Fibroblast of mammary gland (primary cell): ENCODE results near the gene MMP8.
A peak's percentile ranks its signal among the peaks of the same experiment; 100 is the strongest.

Experiments used
- DNase-seq: peaks from one replicate; pipeline ENCODE4 v3.0.0-alpha.2; 2010; ENCODE audit warnings: low read depth
- H3K4me3 ChIP-seq: 2 replicates; pipeline ENCODE4 v1.5.1; 2011; ENCODE audit warnings: low read depth, mild to moderate bottlenecking, low read length, moderate library complexity; ENCODE audit not compliant: control insufficient read depth
- TF ChIP-seq, protein P1 (sequence below): conservative IDR thresholded peaks from 2 replicates; pipeline ENCODE4 v1.5.1; 2011; ENCODE audit warnings: low read depth, low read length, inconsistent platforms; ENCODE audit not compliant: control insufficient read depth, insufficient read depth

Gene MMP8

DNA sequence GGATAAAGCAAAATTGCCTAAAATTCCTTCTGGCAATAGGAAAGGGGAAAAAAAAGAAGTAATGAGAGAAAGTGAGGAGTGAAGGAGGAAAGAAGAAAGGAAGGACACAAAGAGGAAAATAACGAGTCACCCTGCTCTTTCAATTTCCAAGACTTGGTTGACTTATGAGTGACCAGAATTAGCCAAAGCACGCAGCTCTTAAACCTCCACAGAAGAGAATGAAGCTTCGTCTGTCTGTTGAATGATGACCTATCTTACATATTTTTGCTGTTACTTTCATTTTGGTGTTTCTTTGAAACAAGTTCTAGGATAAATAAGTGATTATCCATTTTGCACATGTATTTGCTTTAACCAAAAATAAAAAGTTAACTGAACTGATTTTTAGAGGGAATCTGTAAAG, 19.9 kb downstream of the MMP8 start:
- DNase-seq, result peak; percentile 17
- no peak overlapping the region for H3K4me3 ChIP-seq
- TF ChIP-seq, protein P1, sequence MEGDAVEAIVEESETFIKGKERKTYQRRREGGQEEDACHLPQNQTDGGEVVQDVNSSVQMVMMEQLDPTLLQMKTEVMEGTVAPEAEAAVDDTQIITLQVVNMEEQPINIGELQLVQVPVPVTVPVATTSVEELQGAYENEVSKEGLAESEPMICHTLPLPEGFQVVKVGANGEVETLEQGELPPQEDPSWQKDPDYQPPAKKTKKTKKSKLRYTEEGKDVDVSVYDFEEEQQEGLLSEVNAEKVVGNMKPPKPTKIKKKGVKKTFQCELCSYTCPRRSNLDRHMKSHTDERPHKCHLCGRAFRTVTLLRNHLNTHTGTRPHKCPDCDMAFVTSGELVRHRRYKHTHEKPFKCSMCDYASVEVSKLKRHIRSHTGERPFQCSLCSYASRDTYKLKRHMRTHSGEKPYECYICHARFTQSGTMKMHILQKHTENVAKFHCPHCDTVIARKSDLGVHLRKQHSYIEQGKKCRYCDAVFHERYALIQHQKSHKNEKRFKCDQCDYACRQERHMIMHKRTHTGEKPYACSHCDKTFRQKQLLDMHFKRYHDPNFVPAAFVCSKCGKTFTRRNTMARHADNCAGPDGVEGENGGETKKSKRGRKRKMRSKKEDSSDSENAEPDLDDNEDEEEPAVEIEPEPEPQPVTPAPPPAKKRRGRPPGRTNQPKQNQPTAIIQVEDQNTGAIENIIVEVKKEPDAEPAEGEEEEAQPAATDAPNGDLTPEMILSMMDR, result no peak

DNA sequence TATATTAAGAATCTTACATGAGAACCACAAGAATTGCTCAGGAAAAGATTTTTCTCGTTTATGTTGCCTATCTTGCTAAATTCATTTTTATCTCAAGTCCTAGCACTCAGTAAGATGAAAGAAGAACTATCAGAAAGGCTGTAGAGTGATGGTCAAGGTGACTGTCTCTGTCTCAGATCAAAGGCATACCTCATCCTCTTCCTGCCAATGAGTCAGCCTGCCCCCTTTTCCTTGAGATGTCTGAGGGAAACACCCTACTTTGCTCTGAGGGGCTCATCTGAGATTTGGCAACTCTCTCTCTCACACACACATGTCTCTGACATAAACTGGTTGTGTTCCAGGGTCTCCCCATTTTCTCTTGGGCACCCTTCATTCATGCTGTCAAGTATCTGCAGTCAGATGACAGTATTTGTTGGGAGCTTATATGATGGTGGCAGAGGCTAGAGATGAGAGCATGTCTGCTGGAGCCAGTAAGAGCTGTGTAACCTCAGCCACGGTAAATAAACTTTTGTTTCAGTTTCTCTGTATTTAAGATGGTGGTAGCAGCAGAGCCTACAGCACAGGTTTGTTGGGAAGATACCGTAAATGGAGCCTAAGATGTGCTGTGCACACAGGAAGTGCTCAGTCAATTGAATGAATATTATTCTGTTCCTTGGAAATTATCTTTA, 20.8 kb downstream of the MMP8 start:
- no peak for DNase-seq
- TF ChIP-seq, protein P1, result no peak
- H3K4me3 ChIP-seq, result no peak overlapping the region

DNA sequence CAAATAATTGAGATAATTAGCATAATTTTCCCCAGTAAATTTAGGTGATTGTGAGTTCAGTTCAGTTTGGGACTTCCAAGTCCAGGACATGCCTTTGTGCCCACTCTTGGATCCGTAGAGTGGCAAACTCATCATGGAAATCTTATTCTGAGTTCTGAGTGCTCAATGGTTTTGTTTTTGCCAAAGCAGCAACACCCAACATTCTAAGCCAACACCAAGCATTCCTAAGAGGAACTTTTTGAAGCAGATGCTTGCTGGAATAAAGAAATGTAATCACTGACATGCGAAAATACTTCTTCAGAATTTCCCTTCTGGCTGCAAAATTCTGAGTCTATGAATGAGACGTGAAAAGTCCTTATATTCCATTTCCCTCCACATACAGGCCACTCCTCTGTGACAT, 29.6 kb downstream of the MMP8 start:
- TF ChIP-seq, protein P1, result no peak
- no peak for DNase-seq
- no peak overlapping the region for H3K4me3 ChIP-seq

DNA sequence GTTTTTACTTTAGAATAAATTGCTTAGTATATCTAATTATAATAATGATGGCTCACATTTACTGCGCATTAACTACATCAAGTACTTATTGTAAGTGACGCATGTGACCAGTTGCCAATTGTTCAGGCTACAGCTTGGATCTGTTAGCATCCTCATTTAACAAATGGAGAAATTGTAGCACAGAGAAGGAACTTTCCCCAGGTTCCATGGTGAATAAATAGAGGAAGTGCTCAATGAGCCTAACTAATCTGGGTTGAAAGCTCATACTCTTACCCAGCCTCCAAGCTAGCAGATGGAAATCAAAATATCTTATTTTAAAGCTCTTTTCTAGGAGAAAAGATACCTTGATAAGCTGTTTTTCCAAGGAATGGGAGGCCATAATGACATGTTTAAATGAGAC, 39.0 kb downstream of the MMP8 start:
- no peak overlapping the region for H3K4me3 ChIP-seq
- TF ChIP-seq, protein P1, result no peak
- no peak for DNase-seq

DNA sequence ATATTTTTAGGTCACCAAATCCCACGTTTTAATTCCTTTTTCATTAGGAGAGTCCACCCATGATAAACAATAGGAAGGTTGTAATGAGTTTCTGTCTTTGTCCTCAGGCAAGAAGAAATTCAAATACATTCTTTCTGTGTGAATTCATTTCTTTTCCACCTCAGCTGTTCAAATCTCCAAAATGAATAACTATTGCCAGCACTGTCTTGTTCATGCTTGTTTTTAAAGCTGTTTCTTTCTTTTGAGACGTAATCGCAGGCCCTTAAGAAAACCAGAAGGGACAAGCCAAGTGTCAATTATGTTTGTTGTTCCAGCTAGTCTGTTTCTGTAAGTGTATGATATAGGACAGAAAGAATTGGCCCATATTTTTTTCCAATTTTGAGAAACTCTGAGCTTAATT, 39.4 kb downstream of the MMP8 start:
- no peak for DNase-seq
- TF ChIP-seq, protein P1, result no peak

DNA sequence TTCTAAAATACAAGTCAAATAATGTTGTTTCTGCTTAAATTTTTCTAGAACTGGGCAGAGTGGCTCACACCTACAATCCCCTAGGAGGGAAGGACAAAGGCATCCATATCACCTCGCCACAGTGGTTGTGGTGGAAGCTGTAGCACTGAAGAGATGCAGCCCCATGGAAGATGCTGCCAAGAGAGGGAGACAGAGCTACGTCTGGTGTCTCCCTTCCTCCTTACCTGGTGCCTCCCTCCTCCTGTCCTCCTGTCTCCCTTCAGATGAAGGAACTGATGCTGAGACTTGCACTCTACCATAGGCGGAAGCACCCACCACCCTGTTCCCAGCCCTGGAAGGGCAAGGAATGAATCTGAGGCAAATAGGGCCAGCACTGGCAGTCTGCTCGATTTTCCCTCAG, 41.5 kb downstream of the MMP8 start:
- TF ChIP-seq, protein P1, result peak; percentile 6
- H3K4me3 ChIP-seq, result no peak overlapping the region
- no peak for DNase-seq

More for the DNA sequence above, 39.4 kb downstream of the MMP8 start:
- H3K4me3 ChIP-seq, result no peak overlapping the region

DNA sequence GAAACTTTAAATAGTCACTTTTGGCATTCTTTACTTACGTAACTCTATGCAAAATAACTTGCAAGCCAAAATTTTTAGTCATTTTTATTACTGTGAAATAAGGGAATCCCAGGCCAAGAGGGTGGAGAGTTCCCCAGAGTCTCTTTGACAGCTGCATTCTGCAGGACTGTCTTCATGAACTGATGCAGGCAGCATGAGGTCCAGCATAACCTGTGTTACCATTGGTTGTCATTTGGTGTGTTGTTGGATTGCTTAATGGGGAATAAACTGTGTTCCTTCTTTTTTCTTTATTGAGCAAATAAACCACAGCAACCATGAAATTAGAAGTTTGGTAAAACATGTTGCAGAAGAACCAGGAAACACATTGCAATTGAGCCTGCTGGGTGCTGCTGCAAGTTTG, 43.8 kb downstream of the MMP8 start:
- peak; percentile 62 for DNase-seq
- TF ChIP-seq, protein P1, result no peak
- H3K4me3 ChIP-seq, result no peak overlapping the region
